Activated CD4-positive, alpha-beta T cell treated with anti-CD3 and anti-CD28 coated beads for 24 hours (primary cell): ENCODE results near the gene NPEPL1.
"Not testable (repeated sequence)": the region's sequence is repeated elsewhere in the genome, so short reads cannot be mapped to it uniquely, and the experiment has no call there.

Experiments
- DNase-seq, 2 donors: peaks; one replicate each; pipeline ENCODE4 v3.0.0-alpha.2; 2020; ENCODE audit warnings: low read depth in 2 of 2

Gene NPEPL1

DNA sequence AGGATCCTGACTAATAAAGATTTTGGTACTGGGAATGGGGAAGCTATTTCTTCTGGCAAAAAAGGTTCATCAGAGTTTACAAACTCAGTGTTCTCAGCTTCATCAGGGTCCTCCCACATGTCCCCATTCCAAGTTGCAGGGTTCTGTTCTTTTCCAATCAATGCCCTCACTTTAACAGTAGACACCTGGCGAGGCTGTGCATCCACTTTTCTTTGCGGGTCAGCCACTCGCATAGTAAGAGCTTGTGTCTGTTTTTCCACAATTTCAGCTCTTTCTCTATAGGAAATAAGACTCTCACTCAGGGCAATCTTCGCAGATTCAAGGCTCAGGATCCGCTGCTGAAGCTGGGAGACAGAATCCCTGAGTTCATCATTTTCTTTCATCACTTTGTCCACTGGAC is 65.0 kb downstream of the NPEPL1 start:
- not testable (repeated sequence) for DNase-seq

- DNase-seq = no peak
Observed at GRCh38 chr20:58759947-58760346, 67.3 kb downstream of the NPEPL1 start.

GRCh38 chr20:58760856-58761255 is 68.3 kb downstream of the NPEPL1 start:
- no peak for DNase-seq

DNA sequence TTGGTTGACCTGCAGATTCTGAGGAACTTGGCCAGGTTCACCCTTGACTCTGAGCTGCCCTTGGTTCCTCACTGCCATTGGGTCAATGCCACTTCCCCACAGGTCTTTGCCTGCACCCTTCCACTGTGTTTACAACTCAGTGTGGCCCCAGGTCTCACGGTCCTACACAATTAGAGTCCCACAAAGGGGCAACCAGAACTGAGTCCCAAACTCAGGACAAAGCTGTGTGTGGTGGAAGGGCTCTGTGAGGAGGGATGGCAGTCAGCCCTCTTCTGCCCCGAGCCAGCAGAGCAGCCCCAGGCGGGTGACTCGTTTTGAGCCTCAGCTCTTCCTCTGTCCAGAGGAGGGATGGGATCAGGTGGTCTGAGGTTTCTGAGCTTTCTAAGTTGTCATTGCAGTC is 69.5 kb downstream of the NPEPL1 start:
- no peak for DNase-seq

GRCh38 chr20:58763076-58763475 is 70.5 kb downstream of the NPEPL1 start:
- DNase-seq = no peak
